ENCODE measurements around the gene TMPRSS7. TPM values are rescaled to one million over a fixed set of nuclear protein-coding genes. Genes with fewer than 3 reads are reported as not detected.

Gene TMPRSS7
- total and polyA plus RNA-seq, 2 experiments from 2014 or later = not detected

DNA sequence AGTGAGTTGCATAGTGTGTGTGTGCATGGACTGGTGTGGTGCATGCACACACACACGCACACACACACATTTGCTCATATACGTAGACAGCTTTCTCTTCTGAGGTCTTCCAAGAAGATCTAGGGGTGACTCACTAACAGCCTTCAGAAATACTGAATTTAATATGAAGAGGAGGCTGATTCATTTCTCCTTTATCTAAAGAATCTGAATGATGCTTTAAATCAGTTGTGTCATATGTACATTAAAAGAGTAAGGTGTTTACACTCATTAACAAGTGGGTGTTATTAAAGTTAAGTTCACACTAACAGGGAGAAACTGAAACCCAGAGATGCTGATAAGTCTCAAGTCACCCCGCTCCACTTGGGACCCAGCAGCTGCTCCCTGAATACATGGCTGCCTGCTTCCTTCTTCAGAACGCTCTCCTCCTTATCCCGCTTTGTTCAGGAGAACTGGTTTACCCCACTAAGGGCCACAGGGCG, 22.0 kb downstream of the TMPRSS7 start:
- no peak overlapping the region for H3K27ac Mint-ChIP-seq

DNA sequence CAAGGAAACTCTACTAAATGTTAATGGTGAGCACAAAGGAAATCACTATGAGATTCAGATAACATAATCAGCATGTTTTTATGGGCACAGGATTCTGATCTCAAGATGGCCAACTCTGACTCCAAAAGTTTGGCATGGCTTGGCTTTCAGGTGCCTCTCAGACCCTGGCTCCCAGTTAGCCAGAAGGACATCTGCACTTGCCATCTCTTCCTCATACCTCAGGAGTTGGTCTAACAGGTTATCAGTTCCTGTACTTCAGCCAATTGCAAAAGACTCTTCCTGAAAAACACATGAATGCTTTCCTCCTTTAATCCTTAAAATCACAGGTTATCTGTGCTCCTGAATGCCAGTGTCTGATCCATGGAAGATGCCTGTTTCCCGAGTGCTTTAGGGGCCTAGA, 25.0 kb downstream of the TMPRSS7 start:
- H3K4me2 ChIP-seq = no peak overlapping the region
- no peak overlapping the region for H3K27ac Mint-ChIP-seq
- TF ChIP-seq EZH2phosphoT487 (IDR thresholded peaks at IDR 0.05; ENCODE audit: unreplicated experiment) (no peak), ZNF114 (CRISPR knock-in tag; IDR thresholded peaks at IDR 0.05) (no peak), STAT1 (IDR thresholded peaks at IDR 0.05; ENCODE audit: unreplicated experiment) (no peak), EZH2 (IDR thresholded peaks at IDR 0.05; ENCODE audit: low read depth, unreplicated experiment) (no peak), ZNF331 (CRISPR knock-in tag; IDR thresholded peaks at IDR 0.05; ENCODE audit: low read depth) (no peak), CREB1 (CRISPR knock-in tag; IDR thresholded peaks at IDR 0.05; ENCODE audit: low read depth) (no peak), NANOG (IDR thresholded peaks at IDR 0.05; ENCODE audit: borderline replicate concordance) (no peak)
- TF ChIP-seq, protein P1, sequence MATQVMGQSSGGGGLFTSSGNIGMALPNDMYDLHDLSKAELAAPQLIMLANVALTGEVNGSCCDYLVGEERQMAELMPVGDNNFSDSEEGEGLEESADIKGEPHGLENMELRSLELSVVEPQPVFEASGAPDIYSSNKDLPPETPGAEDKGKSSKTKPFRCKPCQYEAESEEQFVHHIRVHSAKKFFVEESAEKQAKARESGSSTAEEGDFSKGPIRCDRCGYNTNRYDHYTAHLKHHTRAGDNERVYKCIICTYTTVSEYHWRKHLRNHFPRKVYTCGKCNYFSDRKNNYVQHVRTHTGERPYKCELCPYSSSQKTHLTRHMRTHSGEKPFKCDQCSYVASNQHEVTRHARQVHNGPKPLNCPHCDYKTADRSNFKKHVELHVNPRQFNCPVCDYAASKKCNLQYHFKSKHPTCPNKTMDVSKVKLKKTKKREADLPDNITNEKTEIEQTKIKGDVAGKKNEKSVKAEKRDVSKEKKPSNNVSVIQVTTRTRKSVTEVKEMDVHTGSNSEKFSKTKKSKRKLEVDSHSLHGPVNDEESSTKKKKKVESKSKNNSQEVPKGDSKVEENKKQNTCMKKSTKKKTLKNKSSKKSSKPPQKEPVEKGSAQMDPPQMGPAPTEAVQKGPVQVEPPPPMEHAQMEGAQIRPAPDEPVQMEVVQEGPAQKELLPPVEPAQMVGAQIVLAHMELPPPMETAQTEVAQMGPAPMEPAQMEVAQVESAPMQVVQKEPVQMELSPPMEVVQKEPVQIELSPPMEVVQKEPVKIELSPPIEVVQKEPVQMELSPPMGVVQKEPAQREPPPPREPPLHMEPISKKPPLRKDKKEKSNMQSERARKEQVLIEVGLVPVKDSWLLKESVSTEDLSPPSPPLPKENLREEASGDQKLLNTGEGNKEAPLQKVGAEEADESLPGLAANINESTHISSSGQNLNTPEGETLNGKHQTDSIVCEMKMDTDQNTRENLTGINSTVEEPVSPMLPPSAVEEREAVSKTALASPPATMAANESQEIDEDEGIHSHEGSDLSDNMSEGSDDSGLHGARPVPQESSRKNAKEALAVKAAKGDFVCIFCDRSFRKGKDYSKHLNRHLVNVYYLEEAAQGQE (IDR thresholded peaks at IDR 0.05; ENCODE audit: unreplicated experiment) = no peak
- TF ChIP-seq, protein P2, sequence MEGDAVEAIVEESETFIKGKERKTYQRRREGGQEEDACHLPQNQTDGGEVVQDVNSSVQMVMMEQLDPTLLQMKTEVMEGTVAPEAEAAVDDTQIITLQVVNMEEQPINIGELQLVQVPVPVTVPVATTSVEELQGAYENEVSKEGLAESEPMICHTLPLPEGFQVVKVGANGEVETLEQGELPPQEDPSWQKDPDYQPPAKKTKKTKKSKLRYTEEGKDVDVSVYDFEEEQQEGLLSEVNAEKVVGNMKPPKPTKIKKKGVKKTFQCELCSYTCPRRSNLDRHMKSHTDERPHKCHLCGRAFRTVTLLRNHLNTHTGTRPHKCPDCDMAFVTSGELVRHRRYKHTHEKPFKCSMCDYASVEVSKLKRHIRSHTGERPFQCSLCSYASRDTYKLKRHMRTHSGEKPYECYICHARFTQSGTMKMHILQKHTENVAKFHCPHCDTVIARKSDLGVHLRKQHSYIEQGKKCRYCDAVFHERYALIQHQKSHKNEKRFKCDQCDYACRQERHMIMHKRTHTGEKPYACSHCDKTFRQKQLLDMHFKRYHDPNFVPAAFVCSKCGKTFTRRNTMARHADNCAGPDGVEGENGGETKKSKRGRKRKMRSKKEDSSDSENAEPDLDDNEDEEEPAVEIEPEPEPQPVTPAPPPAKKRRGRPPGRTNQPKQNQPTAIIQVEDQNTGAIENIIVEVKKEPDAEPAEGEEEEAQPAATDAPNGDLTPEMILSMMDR (conservative IDR thresholded peaks at IDR 0.05; ENCODE audit: low read depth in 2 of 2) = no peak
- TF ChIP-seq, protein P3, sequence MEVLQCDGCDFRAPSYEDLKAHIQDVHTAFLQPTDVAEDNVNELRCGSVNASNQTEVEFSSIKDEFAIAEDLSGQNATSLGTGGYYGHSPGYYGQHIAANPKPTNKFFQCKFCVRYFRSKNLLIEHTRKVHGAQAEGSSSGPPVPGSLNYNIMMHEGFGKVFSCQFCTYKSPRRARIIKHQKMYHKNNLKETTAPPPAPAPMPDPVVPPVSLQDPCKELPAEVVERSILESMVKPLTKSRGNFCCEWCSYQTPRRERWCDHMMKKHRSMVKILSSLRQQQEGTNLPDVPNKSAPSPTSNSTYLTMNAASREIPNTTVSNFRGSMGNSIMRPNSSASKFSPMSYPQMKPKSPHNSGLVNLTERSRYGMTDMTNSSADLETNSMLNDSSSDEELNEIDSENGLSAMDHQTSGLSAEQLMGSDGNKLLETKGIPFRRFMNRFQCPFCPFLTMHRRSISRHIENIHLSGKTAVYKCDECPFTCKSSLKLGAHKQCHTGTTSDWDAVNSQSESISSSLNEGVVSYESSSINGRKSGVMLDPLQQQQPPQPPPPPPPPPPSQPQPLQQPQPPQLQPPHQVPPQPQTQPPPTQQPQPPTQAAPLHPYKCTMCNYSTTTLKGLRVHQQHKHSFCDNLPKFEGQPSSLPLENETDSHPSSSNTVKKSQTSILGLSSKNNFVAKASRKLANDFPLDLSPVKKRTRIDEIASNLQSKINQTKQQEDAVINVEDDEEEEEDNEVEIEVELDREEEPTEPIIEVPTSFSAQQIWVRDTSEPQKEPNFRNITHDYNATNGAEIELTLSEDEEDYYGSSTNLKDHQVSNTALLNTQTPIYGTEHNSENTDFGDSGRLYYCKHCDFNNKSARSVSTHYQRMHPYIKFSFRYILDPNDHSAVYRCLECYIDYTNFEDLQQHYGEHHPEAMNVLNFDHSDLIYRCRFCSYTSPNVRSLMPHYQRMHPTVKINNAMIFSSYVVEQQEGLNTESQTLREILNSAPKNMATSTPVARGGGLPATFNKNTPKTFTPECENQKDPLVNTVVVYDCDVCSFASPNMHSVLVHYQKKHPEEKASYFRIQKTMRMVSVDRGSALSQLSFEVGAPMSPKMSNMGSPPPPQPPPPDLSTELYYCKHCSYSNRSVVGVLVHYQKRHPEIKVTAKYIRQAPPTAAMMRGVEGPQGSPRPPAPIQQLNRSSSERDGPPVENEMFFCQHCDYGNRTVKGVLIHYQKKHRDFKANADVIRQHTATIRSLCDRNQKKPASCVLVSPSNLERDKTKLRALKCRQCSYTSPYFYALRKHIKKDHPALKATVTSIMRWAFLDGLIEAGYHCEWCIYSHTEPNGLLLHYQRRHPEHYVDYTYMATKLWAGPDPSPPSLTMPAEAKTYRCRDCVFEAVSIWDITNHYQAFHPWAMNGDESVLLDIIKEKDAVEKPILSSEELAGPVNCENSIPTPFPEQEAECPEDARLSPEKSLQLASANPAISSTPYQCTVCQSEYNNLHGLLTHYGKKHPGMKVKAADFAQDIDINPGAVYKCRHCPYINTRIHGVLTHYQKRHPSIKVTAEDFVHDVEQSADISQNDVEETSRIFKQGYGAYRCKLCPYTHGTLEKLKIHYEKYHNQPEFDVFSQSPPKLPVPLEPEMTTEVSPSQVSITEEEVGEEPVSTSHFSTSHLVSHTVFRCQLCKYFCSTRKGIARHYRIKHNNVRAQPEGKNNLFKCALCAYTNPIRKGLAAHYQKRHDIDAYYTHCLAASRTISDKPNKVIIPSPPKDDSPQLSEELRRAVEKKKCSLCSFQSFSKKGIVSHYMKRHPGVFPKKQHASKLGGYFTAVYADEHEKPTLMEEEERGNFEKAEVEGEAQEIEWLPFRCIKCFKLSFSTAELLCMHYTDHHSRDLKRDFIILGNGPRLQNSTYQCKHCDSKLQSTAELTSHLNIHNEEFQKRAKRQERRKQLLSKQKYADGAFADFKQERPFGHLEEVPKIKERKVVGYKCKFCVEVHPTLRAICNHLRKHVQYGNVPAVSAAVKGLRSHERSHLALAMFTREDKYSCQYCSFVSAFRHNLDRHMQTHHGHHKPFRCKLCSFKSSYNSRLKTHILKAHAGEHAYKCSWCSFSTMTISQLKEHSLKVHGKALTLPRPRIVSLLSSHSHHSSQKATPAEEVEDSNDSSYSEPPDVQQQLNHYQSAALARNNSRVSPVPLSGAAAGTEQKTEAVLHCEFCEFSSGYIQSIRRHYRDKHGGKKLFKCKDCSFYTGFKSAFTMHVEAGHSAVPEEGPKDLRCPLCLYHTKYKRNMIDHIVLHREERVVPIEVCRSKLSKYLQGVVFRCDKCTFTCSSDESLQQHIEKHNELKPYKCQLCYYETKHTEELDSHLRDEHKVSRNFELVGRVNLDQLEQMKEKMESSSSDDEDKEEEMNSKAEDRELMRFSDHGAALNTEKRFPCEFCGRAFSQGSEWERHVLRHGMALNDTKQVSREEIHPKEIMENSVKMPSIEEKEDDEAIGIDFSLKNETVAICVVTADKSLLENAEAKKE (CRISPR knock-in tag; IDR thresholded peaks at IDR 0.05) = no peak

More for the DNA sequence above, 22.0 kb downstream of the TMPRSS7 start:
- no peaks in the 10 kb centered on the region for H3K79me2 ChIP-seq (replicated peaks; ENCODE audit: insufficient read depth)
- Mint-ChIP-seq H3K36me3 (ENCODE audit: low read depth) (no peaks in the 10 kb centered on the region; the same call in 2 of the 3 replicates), H3K4me1 (peaks cover 34% of the 10 kb centered on the region), H3K9me3 (peaks cover 5% of the 10 kb centered on the region; the same call in 2 of the 3 replicates), H3K27me3 (ENCODE audit: insufficient read depth, low read depth, poor library complexity) (no peaks in the 10 kb centered on the region), H3K4me3 (no peak overlapping the region)
- no peaks in the 10 kb centered on the region for H3K9me2 ChIP-seq (ENCODE audit: insufficient read depth)
- no peak overlapping the region for H3K4me2 ChIP-seq
- no peaks in the 10 kb centered on the region for H3K36me3 ChIP-seq (ENCODE audit: insufficient read depth)
- no peak for TF ChIP-seq NANOG (IDR thresholded peaks at IDR 0.05; ENCODE audit: borderline replicate concordance)
- H3K27me3 ChIP-seq (ENCODE audit: insufficient read depth) = no peaks in the 10 kb centered on the region
- peaks cover 13% of the 10 kb centered on the region for H3K4me1 ChIP-seq (ENCODE audit: insufficient read depth)
- no peak for DNase-seq (ENCODE audit: low spot score)
- H3K27ac ChIP-seq (ENCODE audit: low read depth) = no peak overlapping the region
- no peaks in the 10 kb centered on the region for H4K20me1 ChIP-seq (replicated peaks; ENCODE audit: insufficient read depth)
- H3F3A ChIP-seq (replicated peaks; ENCODE audit: low read depth) = no peaks in the 10 kb centered on the region
- H2AFZ ChIP-seq = no peak overlapping the region
- H3K4me3 ChIP-seq = no peak overlapping the region
- no peak for ATAC-seq

More for the DNA sequence above, 25.0 kb downstream of the TMPRSS7 start:
- peak overlapping the region; percentile 11; the same call in 1 of the 2 replicates for H2AFZ ChIP-seq
- Mint-ChIP-seq H3K4me1 (peaks cover 16% of the 10 kb centered on the region), H3K9me3 (peaks cover 5% of the 10 kb centered on the region; the same call in 2 of the 3 replicates), H3K27me3 (ENCODE audit: insufficient read depth, low read depth, poor library complexity) (no peaks in the 10 kb centered on the region), H3K4me3 (no peak overlapping the region), H3K36me3 (ENCODE audit: low read depth) (no peaks in the 10 kb centered on the region; the same call in 2 of the 3 replicates)
- H3K79me2 ChIP-seq (replicated peaks; ENCODE audit: insufficient read depth) = no peaks in the 10 kb centered on the region
- H3K27ac ChIP-seq (ENCODE audit: low read depth) = no peak overlapping the region
- no peaks in the 10 kb centered on the region for H3F3A ChIP-seq (replicated peaks; ENCODE audit: low read depth)
- DNase-seq (ENCODE audit: low spot score) (no peak), ATAC-seq (no peak)
- no peaks in the 10 kb centered on the region; the same call in 1 of the 2 replicates for H3K9me2 ChIP-seq (ENCODE audit: insufficient read depth)
- H3K4me3 ChIP-seq = no peak overlapping the region
- no peaks in the 10 kb centered on the region for H3K27me3 ChIP-seq (ENCODE audit: insufficient read depth)
- peaks cover 4% of the 10 kb centered on the region; the same call in 1 of the 2 replicates for H3K4me1 ChIP-seq (ENCODE audit: insufficient read depth)
- no peaks in the 10 kb centered on the region for H3K36me3 ChIP-seq (ENCODE audit: insufficient read depth)
- no peaks in the 10 kb centered on the region for H4K20me1 ChIP-seq (replicated peaks; ENCODE audit: insufficient read depth)

Measured in GM23338 (cell line).